Neural cell (in vitro differentiated cells): ENCODE data around the gene XRCC3. TPM values are rescaled to one million over a fixed set of nuclear protein-coding genes. Genes with fewer than 3 reads are reported as not detected.

Experiments
- H2AFZ ChIP-seq: fragments of 200-600, 300-800 bp; sonication (generic), shearing (Covaris generic); 2 replicates; pipeline ENCODE4 v1.6.0; 2014; ENCODE audit warnings: low read depth, mild to moderate bottlenecking, antibody characterized with exemption, low read length, moderate library complexity
- H3F3A ChIP-seq: fragments of 200-600 bp; shearing (Covaris generic); 2 replicates; pipeline ENCODE4 v1.6.1; 2016; ENCODE audit warnings: mild to moderate bottlenecking, moderate library complexity, mixed read lengths, antibody characterized with exemption, low read length; ENCODE audit not compliant: insufficient read depth, poor library complexity, severe bottlenecking
- H3K27ac ChIP-seq: fragments of 200-600, 300-800 bp; sonication (generic), shearing (Covaris generic); 2 replicates; pipeline ENCODE4 v1.5.1; 2014; ENCODE audit warnings: mild to moderate bottlenecking, low read length, moderate library complexity
- H3K27me3 ChIP-seq: fragments of 300-800, 200-600 bp; sonication (generic), shearing (Covaris generic); 2 replicates; pipeline ENCODE4 v1.6.0; 2014; ENCODE audit warnings: mild to moderate bottlenecking, low read depth, low read length, moderate library complexity; ENCODE audit not compliant: insufficient read depth
- H3K36me3 ChIP-seq: fragments of 300-800, 200-600 bp; sonication (generic), shearing (Covaris generic); 2 replicates; pipeline ENCODE4 v1.5.1; 2014; ENCODE audit warnings: mild to moderate bottlenecking, antibody characterized with exemption, low read length, moderate library complexity; ENCODE audit not compliant: insufficient read depth
- H3K4me2 ChIP-seq: fragments of 300-800, 200-600 bp; sonication (generic), shearing (Covaris generic); 2 replicates; pipeline ENCODE4 v1.6.0; 2014; ENCODE audit warnings: mild to moderate bottlenecking, low read length
- H3K4me3 ChIP-seq: fragments of 300-800, 200-600 bp; sonication (generic), shearing (Covaris generic); 2 replicates; pipeline ENCODE4 v1.5.1; 2014; ENCODE audit warnings: mild to moderate bottlenecking, low read length, moderate library complexity
- H3K79me2 ChIP-seq: fragments of 200-600 bp; shearing (Covaris generic); replicated peaks from 2 replicates; pipeline ENCODE4 v1.6.0; 2014; ENCODE audit warnings: mild to moderate bottlenecking, low read length, moderate library complexity; ENCODE audit not compliant: insufficient read depth
- H3K9ac ChIP-seq: fragments of 300-800, 200-600 bp; sonication (generic), shearing (Covaris generic); 2 replicates; pipeline ENCODE4 v1.6.1; 2016; ENCODE audit warnings: mild to moderate bottlenecking, low read length, mixed read lengths
- H3K9me2 ChIP-seq: fragments of 200-600 bp; shearing (Covaris generic); 2 replicates; pipeline ENCODE4 v1.6.1; 2016; ENCODE audit warnings: mild to moderate bottlenecking, low read length, mixed read lengths; ENCODE audit not compliant: insufficient read depth
- H3K9me3 ChIP-seq: fragments of 200-600, 300-800 bp; sonication (generic), shearing (Covaris generic); 2 replicates; pipeline ENCODE4 v1.6.1; 2016; ENCODE audit warnings: mild to moderate bottlenecking, mixed run types, low read length, moderate library complexity, mixed read lengths
- H4K20me1 ChIP-seq: fragments of 200-600 bp; shearing (Covaris generic); 2 replicates; pipeline ENCODE4 v1.6.1; 2016; ENCODE audit warnings: mild to moderate bottlenecking, mixed run types; ENCODE audit not compliant: insufficient read depth
- EP300 ChIP-seq: fragments of 450-650 bp; conservative IDR thresholded peaks from 2 replicates; pipeline ENCODE4 v1.6.1; 2014; ENCODE audit warnings: antibody characterized with exemption, mild to moderate bottlenecking, moderate library complexity; ENCODE audit not compliant: poor library complexity, severe bottlenecking
- EZH2 ChIP-seq: fragments of 200-600, 300-800 bp; shearing (Covaris generic), sonication (generic); IDR thresholded peaks from 2 replicates; pipeline ENCODE4 v1.6.1; 2014; ENCODE audit warnings: antibody characterized with exemption, low read length, borderline replicate concordance, mild to moderate bottlenecking; ENCODE audit not compliant: insufficient read depth, poor library complexity, severe bottlenecking
- MXI1 ChIP-seq: fragments of 450-650 bp; conservative IDR thresholded peaks from 2 replicates; pipeline ENCODE4 v1.6.1; 2014; ENCODE audit warnings: antibody characterized with exemption, mild to moderate bottlenecking; ENCODE audit not compliant: poor library complexity, severe bottlenecking
- POLR2AphosphoS5 ChIP-seq: IDR thresholded peaks from 2 replicates; pipeline ENCODE4 v1.6.1; 2012
- RAD21 ChIP-seq: fragments of 450-650 bp; conservative IDR thresholded peaks from 2 replicates; pipeline ENCODE4 v1.6.1; 2014; ENCODE audit warnings: antibody characterized with exemption, mild to moderate bottlenecking, moderate library complexity
- SMC3 ChIP-seq: fragments of 450-650 bp; conservative IDR thresholded peaks from 2 replicates; pipeline ENCODE4 v1.6.1; 2014; ENCODE audit warnings: antibody characterized with exemption, mild to moderate bottlenecking, moderate library complexity; ENCODE audit not compliant: poor library complexity
- TAF1 ChIP-seq: IDR thresholded peaks from 2 replicates; pipeline ENCODE4 v1.6.1; 2012; ENCODE audit warnings: low read depth
- polyA plus RNA-seq: library from polyadenylated mRNA; depleted of rRNA; stranded (reverse); fragments of >200 nt; gene quantifications from 2 replicates; pipeline ENCODE4 v1.2.3, GENCODE V29; 2014
- TF ChIP-seq, protein P1 (sequence below): fragments of 450-650 bp; IDR thresholded peaks from 2 replicates; pipeline ENCODE4 v1.5.1; 2014; ENCODE audit warnings: antibody characterized with exemption, mild to moderate bottlenecking, moderate library complexity; ENCODE audit not compliant: poor library complexity, severe bottlenecking
- TF ChIP-seq, protein P2 (sequence below): IDR thresholded peaks from 2 replicates; pipeline ENCODE4 v1.6.1; 2012; ENCODE audit warnings: borderline replicate concordance

The XRCC3 gene
- polyA plus RNA-seq, 1 donor from 2014 or later, result 14.6 TPM

DNA sequence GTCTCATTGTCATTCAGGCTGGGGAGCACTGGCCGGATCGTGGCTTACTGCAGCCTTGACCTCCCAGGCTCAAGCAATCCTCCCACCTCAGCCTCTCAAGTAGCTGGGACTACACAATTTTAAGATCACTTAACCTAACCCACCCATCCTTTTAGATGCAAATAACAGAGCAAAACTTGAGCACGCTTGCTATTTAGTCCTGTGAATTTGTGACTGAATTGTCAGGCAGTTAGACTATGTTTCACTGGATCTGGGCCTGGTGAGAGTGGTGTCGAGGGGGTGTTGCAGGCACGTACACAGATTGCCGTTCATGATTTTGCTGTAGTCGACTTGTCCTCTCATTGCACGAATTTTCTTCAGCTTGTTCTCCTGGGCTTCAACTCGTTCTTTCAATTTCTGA, 38.5 kb upstream of the XRCC3 start:
- no peaks in the 10 kb centered on the region for H3K9me2 ChIP-seq
- H3K9me3 ChIP-seq, result no peaks in the 10 kb centered on the region
- H3K9ac ChIP-seq, result no peak overlapping the region
- H2AFZ ChIP-seq, result no peak overlapping the region
- H3K79me2 ChIP-seq, result no peaks in the 10 kb centered on the region
- no peak overlapping the region for H3K4me2 ChIP-seq
- no peak overlapping the region for H3K4me3 ChIP-seq
- H3K27me3 ChIP-seq, result no peaks in the 10 kb centered on the region
- H4K20me1 ChIP-seq, result no peaks in the 10 kb centered on the region
- no peaks in the 10 kb centered on the region for H3K36me3 ChIP-seq
- H3F3A ChIP-seq, result no peaks in the 10 kb centered on the region
- no peak overlapping the region for H3K27ac ChIP-seq
- TF ChIP-seq, protein P1, sequence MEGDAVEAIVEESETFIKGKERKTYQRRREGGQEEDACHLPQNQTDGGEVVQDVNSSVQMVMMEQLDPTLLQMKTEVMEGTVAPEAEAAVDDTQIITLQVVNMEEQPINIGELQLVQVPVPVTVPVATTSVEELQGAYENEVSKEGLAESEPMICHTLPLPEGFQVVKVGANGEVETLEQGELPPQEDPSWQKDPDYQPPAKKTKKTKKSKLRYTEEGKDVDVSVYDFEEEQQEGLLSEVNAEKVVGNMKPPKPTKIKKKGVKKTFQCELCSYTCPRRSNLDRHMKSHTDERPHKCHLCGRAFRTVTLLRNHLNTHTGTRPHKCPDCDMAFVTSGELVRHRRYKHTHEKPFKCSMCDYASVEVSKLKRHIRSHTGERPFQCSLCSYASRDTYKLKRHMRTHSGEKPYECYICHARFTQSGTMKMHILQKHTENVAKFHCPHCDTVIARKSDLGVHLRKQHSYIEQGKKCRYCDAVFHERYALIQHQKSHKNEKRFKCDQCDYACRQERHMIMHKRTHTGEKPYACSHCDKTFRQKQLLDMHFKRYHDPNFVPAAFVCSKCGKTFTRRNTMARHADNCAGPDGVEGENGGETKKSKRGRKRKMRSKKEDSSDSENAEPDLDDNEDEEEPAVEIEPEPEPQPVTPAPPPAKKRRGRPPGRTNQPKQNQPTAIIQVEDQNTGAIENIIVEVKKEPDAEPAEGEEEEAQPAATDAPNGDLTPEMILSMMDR, result no peak
- no peak for TF ChIP-seq SMC3
- no peak for TF ChIP-seq EZH2

DNA sequence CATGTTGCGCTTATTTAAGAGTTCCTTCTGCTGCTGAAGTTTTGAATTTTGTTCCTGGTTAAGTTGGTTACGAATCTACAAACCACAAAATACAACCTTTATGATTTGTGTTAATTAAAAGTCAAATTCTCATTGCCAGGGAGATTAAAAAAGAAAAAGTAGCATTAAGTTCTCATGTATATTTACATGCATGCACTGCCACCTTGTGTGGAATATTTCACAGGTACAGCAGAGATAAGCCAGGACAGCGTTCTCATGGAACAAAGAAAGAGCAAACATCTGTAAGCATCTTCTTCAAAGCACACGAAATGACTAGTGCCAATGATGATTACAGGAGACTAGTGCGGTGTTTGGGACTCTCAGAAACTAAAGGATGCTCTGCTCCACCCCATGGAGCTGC, 34.6 kb upstream of the XRCC3 start:
- Histone ChIP-seq H3K4me2 (no peak overlapping the region), H3K36me3 (no peaks in the 10 kb centered on the region), H2AFZ (no peak overlapping the region), H3K9me2 (no peaks in the 10 kb centered on the region), H3K9me3 (no peaks in the 10 kb centered on the region), H3F3A (no peaks in the 10 kb centered on the region), H3K4me3 (no peak overlapping the region), H3K27ac (no peak overlapping the region), H3K9ac (no peak overlapping the region), H4K20me1 (no peaks in the 10 kb centered on the region), H3K27me3 (no peaks in the 10 kb centered on the region), H3K79me2 (no peaks in the 10 kb centered on the region)
- TF ChIP-seq EZH2 (no peak), SMC3 (no peak), RAD21 (peak; percentile 15), POLR2AphosphoS5 (no peak), MXI1 (no peak)
- TF ChIP-seq, protein P1, result peak; percentile 19

DNA sequence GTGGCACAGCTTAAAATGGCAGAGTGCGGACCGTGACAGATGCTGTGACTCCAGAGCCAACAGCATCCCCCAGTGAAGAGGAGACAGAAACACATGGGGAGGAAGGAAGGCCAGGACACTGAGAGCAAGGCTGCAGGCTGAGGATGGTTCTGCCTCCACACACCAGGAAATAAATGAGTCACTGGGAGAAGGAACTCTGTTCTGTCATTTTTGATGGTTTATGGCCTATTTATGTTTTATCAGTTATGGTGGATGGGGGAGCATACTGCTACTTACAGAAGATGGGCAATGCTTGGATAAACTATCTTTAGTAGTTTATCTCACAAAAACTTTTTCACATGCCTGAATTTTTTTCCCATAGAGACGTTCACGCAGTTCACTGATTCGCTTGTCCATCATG, 34.2 kb upstream of the XRCC3 start:
- Histone ChIP-seq H3K4me2 (no peak overlapping the region), H3K36me3 (no peaks in the 10 kb centered on the region), H3F3A (no peaks in the 10 kb centered on the region), H3K9me3 (no peaks in the 10 kb centered on the region), H3K79me2 (no peaks in the 10 kb centered on the region), H3K4me3 (no peak overlapping the region), H3K9me2 (no peaks in the 10 kb centered on the region), H2AFZ (no peak overlapping the region), H3K9ac (no peak overlapping the region), H3K27me3 (no peaks in the 10 kb centered on the region), H3K27ac (no peak overlapping the region), H4K20me1 (no peaks in the 10 kb centered on the region)
- TF ChIP-seq EZH2 (no peak), MXI1 (no peak), SMC3 (no peak), RAD21 (no peak), POLR2AphosphoS5 (no peak), TAF1 (no peak), EP300 (no peak)
- TF ChIP-seq, protein P1, result no peak
- TF ChIP-seq, protein P2, sequence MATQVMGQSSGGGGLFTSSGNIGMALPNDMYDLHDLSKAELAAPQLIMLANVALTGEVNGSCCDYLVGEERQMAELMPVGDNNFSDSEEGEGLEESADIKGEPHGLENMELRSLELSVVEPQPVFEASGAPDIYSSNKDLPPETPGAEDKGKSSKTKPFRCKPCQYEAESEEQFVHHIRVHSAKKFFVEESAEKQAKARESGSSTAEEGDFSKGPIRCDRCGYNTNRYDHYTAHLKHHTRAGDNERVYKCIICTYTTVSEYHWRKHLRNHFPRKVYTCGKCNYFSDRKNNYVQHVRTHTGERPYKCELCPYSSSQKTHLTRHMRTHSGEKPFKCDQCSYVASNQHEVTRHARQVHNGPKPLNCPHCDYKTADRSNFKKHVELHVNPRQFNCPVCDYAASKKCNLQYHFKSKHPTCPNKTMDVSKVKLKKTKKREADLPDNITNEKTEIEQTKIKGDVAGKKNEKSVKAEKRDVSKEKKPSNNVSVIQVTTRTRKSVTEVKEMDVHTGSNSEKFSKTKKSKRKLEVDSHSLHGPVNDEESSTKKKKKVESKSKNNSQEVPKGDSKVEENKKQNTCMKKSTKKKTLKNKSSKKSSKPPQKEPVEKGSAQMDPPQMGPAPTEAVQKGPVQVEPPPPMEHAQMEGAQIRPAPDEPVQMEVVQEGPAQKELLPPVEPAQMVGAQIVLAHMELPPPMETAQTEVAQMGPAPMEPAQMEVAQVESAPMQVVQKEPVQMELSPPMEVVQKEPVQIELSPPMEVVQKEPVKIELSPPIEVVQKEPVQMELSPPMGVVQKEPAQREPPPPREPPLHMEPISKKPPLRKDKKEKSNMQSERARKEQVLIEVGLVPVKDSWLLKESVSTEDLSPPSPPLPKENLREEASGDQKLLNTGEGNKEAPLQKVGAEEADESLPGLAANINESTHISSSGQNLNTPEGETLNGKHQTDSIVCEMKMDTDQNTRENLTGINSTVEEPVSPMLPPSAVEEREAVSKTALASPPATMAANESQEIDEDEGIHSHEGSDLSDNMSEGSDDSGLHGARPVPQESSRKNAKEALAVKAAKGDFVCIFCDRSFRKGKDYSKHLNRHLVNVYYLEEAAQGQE, result no peak
